A673 (cell line): ENCODE data around the gene DYRK3. TPM values are rescaled to one million over a fixed set of nuclear protein-coding genes. Genes with fewer than 3 reads are reported as not detected.
A peak's percentile ranks its signal among the peaks of the same experiment; 100 is the strongest.

Experiments used
- BruUV-seq: library from RNA; stranded (reverse); fragments of 400-500 nt; replicated peaks from 2 replicates; lab custom pipeline; 2021; lab: Mats Ljungman, UMichigan
- CTCF ChIA-PET: fragments of 300-600 bp; sonication (Branson Sonifier 250); formaldehyde crosslinking; loops from one replicate; lab custom pipeline; 2022; ENCODE audit warnings: antibody characterized with exemption; lab: Charles Lee
- POLR2A ChIA-PET: fragments of 300-600 bp; sonication (Branson Sonifier 250); formaldehyde crosslinking; loops from one replicate; lab custom pipeline; 2022; ENCODE audit warnings: antibody characterized with exemption; ENCODE audit not compliant: low non-redundant PET; lab: Charles Lee
- DNase-seq: peaks from one replicate; pipeline ENCODE4 v3.0.0-alpha.2; 2015; ENCODE audit warnings: low spot score
- H3K27ac ChIP-seq: fragments of 200-600 bp; sonication (generic); 2 replicates; pipeline ENCODE4 v1.5.1; 2016; ENCODE audit warnings: mixed run types, low read depth, mild to moderate bottlenecking, mixed read lengths, antibody characterized with exemption, low read length; ENCODE audit not compliant: poor library complexity, severe bottlenecking
- H3K27me3 ChIP-seq: fragments of 200-600 bp; sonication (generic); replicated peaks from 2 replicates; pipeline ENCODE4 v1.6.1; 2017; ENCODE audit warnings: mixed run types, low read depth, mild to moderate bottlenecking, mixed read lengths, antibody characterized with exemption, low read length; ENCODE audit not compliant: insufficient read depth, poor library complexity
- H3K36me3 ChIP-seq: fragments of 200-600 bp; sonication (generic); 2 replicates; pipeline ENCODE4 v1.6.1; 2016; ENCODE audit warnings: mixed run types, mild to moderate bottlenecking, mixed read lengths, antibody characterized with exemption, low read length; ENCODE audit not compliant: insufficient read depth, poor library complexity, severe bottlenecking
- H3K4me1 ChIP-seq: fragments of 200-600 bp; sonication (generic); 2 replicates; pipeline ENCODE4 v1.6.1; 2017; ENCODE audit warnings: mixed run types, mild to moderate bottlenecking, mixed read lengths, antibody characterized with exemption, low read length; ENCODE audit not compliant: insufficient read depth, poor library complexity, severe bottlenecking
- H3K4me3 ChIP-seq: fragments of 200-600 bp; sonication (generic); 2 replicates; pipeline ENCODE4 v1.5.1; 2016; ENCODE audit warnings: low read depth, mixed run types, mild to moderate bottlenecking, mixed read lengths, low read length; ENCODE audit not compliant: poor library complexity, severe bottlenecking
- H3K9me3 ChIP-seq: fragments of 200-600 bp; sonication (generic); 2 replicates; pipeline ENCODE4 v1.6.1; 2016; ENCODE audit warnings: mixed run types, low read depth, mild to moderate bottlenecking, mixed read lengths, antibody characterized with exemption, low read length; ENCODE audit not compliant: poor library complexity, severe bottlenecking
- EZH2 ChIP-seq: fragments of 200-600 bp; sonication (generic); IDR thresholded peaks from 2 replicates; pipeline ENCODE4 v1.6.1; 2017; ENCODE audit warnings: borderline replicate concordance, low read depth, mild to moderate bottlenecking, mixed read lengths, antibody characterized with exemption, low read length; ENCODE audit not compliant: poor library complexity, severe bottlenecking
- intact Hi-C: fragments of 100-400 bp; cut with micrococcal nuclease; formaldehyde crosslinking; loops from one replicate; pipeline ENCODE4 v1.10.0; 2022; ENCODE audit not compliant: unreplicated experiment
- total RNA-seq: library from RNA; stranded (reverse); gene quantifications from 2 replicates; pipeline ENCODE4 v1.2.3, GENCODE V29; 2021
- TF ChIP-seq, protein P1 (sequence below): fragments of 300-800, 200-600 bp; sonication (generic); conservative IDR thresholded peaks from 2 replicates; pipeline ENCODE4 v1.5.1; 2017; ENCODE audit warnings: low read depth, mild to moderate bottlenecking, antibody characterized with exemption, low read length, moderate library complexity, mixed read lengths

Gene DYRK3
- total RNA-seq, 1 experiment from 2014 or later, result 24.0 TPM

DNA sequence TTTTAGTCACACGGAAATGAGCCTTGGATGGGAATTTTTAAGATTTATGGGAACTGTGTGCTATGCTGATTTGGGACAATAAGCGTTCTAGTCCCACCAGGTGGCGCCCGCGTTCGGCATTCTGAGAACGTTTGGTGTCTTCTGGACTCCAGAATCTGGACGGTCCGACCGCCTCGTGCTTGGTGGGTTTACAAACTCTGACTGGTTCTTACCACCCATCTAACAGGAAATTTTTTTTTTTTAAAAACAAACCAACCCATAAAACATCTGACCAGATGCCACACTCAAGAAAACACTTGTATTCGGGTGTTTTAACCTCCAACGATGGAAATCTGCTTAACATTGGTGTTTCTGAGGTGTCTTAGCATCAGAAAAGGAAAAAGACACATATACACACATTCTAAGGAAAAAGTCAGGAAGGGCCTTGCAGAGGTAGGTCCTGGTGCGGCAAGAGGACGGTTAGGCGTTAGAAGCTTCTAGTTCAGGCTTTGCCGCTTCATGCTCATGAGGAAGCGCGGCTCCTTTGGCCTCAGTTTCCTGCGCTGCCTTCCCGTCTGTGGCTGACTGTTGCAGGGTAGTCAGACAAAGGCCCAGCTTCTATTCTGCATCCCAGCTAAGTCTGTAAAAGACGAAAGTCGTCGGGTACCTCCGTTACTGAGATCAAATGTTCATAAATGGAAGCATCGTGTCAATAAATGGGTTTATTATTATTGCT lies 814 bp upstream of the DYRK3 start:
- Histone ChIP-seq H3K27ac (peak overlapping the region; percentile 69), H3K9me3 (no peaks in the 10 kb centered on the region), H3K36me3 (no peaks in the 10 kb centered on the region), H3K27me3 (no peaks in the 10 kb centered on the region), H3K4me3 (peak overlapping the region; percentile 96), H3K4me1 (peaks cover 38% of the 10 kb centered on the region)
- ChIA-PET POLR2A (no interaction called here), CTCF (interaction anchor here (0.9 to 4.7 kb wide), 3 partner anchors 22 to 278 kb away, joined by 3 to 36 read pairs (median 5); partner anchors contain the start of gene EIF2D)
- intact Hi-C loops, result loop anchor here (1.0 to 10.0 kb wide), 3 partner anchors 29 to 350 kb away; no protein-coding TSS in a partner anchor
- BruUV-seq, result TSS peak; percentile 100
- TF ChIP-seq, protein P1, sequence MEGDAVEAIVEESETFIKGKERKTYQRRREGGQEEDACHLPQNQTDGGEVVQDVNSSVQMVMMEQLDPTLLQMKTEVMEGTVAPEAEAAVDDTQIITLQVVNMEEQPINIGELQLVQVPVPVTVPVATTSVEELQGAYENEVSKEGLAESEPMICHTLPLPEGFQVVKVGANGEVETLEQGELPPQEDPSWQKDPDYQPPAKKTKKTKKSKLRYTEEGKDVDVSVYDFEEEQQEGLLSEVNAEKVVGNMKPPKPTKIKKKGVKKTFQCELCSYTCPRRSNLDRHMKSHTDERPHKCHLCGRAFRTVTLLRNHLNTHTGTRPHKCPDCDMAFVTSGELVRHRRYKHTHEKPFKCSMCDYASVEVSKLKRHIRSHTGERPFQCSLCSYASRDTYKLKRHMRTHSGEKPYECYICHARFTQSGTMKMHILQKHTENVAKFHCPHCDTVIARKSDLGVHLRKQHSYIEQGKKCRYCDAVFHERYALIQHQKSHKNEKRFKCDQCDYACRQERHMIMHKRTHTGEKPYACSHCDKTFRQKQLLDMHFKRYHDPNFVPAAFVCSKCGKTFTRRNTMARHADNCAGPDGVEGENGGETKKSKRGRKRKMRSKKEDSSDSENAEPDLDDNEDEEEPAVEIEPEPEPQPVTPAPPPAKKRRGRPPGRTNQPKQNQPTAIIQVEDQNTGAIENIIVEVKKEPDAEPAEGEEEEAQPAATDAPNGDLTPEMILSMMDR, result peak; percentile 91
- no peak for TF ChIP-seq EZH2
- DNase-seq, result peak; percentile 94

DNA sequence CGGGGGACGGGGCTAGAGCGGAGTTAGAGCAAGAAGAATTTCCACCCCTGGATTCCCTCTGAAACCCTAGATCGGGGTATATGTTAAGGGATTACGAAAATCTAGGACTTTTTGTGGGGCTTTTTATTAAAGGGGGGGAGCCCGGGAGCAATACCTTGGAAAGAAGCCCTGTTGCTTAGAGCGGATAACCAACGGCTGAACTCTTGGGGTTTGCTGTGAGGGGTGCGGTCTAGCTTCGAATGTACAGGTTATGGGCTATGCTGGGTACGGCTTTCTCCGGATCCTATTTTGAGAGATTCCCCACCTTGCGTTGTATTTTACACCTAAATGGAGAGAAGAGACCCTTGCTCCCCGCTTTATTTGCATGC lies 626 bp downstream of the DYRK3 start:
- H3K4me3 ChIP-seq, result peak overlapping the region; percentile 96
- intact Hi-C loops, result loop anchor here (10.0 kb wide), 1 partner anchor 349 kb away; no protein-coding TSS in a partner anchor
- ChIA-PET POLR2A (no interaction called here), CTCF (interaction anchor here (0.6 to 4.7 kb wide), 4 partner anchors 19 to 230 kb away, joined by 3 to 36 read pairs (median 4); partner anchors contain the start of genes EIF2D and IL20)
- no peaks in the 10 kb centered on the region for H3K9me3 ChIP-seq
- no TSS peak for BruUV-seq
- peaks cover 34% of the 10 kb centered on the region for H3K4me1 ChIP-seq
- TF ChIP-seq, protein P1, result no peak
- no peak for TF ChIP-seq EZH2
- no peaks in the 10 kb centered on the region for H3K36me3 ChIP-seq
- H3K27me3 ChIP-seq, result no peaks in the 10 kb centered on the region
- no peak for DNase-seq
- H3K27ac ChIP-seq, result peak overlapping the region; percentile 69

DNA sequence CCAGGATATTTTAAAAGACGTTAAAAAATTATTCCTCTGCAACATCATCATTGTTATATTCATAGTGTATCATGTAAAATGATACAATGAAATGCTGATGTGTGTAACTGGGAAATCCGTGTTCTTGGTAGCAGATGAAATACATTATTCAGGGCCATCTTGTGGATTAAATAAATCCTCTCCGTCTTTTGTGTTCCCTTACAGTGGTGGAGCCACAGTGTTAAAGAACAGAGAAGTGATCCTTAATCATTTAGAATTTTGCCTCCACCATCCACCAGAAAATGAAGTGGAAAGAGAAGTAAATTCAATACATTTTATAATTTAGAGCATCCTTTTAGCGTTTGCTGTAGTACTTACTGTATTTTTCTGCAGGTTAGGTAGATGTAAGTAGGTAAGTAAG lies 1.3 kb downstream of the DYRK3 start:
- Histone ChIP-seq H3K27me3 (no peaks in the 10 kb centered on the region), H3K9me3 (no peaks in the 10 kb centered on the region), H3K27ac (no peak overlapping the region), H3K4me3 (peak overlapping the region; percentile 96), H3K4me1 (peaks cover 28% of the 10 kb centered on the region), H3K36me3 (no peaks in the 10 kb centered on the region)
- BruUV-seq, result no TSS peak
- intact Hi-C loops, result loop anchor here (10.0 kb wide), 1 partner anchor 348 kb away; no protein-coding TSS in a partner anchor
- peak; percentile 21 for DNase-seq
- POLR2A ChIA-PET, result no interaction called here
- TF ChIP-seq, protein P1, result no peak
- no peak for TF ChIP-seq EZH2
- CTCF ChIA-PET, result interaction anchor here (4.7 kb wide), 1 partner anchor 27 kb away, joined by 36 read pairs; no protein-coding TSS in a partner anchor
